H4 (cell line): ENCODE data around the gene POLR3F. TPM values are rescaled to one million over a fixed set of nuclear protein-coding genes. Genes with fewer than 3 reads are reported as not detected.
"Not testable (repeated sequence)": the region's sequence is repeated elsewhere in the genome, so short reads cannot be mapped to it uniquely, and the experiment has no call there.

Experiments used
- DNase-seq: peaks from one replicate; pipeline ENCODE4 v3.0.0-alpha.2; 2015; ENCODE audit warnings: low spot score
- total RNA-seq: library from RNA; depleted of rRNA; stranded (reverse); fragments of >200 nt; shearing (Covaris generic); gene quantifications from 2 replicates; pipeline ENCODE4 v1.2.3, GENCODE V29; 2014; rRNA removed

Gene POLR3F, protein sequence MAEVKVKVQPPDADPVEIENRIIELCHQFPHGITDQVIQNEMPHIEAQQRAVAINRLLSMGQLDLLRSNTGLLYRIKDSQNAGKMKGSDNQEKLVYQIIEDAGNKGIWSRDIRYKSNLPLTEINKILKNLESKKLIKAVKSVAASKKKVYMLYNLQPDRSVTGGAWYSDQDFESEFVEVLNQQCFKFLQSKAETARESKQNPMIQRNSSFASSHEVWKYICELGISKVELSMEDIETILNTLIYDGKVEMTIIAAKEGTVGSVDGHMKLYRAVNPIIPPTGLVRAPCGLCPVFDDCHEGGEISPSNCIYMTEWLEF
- 14.4 and 17.5 TPM in 2 replicates for total RNA-seq

GRCh38 chr20:18466894-18467730 is at the start of gene POLR3F, which contains the start of gene DZANK1:
Gene POLR3F, plus strand, starts transcription at chr20:18467390. Its CDS starts 117 bp downstream, at chr20:18467507.
Gene DZANK1, minus strand, starts transcription at chr20:18467030. Its CDS starts 1,672 bp downstream, at chr20:18465358.
- DNase-seq: peak; percentile 92

DNA sequence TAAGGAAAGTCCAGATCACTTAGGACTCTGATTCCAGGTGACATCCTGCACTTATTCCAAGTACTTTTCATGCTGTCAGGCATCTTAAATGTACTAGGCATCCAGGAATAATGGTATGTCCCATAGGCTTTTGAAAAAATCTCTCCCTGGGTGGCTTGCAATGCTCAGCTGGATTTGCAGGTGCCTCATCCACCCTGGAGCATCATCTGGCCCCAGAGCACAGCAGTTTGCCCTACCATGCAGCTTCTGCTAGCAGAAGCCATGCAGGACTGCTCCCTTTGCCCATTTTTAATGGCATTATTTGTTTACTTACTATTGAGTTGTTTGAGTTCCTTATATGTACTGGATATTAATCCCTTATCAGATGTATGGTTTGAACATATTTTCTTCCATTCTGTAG is 45.6 kb upstream of the POLR3F start:
- no peak for DNase-seq

DNA sequence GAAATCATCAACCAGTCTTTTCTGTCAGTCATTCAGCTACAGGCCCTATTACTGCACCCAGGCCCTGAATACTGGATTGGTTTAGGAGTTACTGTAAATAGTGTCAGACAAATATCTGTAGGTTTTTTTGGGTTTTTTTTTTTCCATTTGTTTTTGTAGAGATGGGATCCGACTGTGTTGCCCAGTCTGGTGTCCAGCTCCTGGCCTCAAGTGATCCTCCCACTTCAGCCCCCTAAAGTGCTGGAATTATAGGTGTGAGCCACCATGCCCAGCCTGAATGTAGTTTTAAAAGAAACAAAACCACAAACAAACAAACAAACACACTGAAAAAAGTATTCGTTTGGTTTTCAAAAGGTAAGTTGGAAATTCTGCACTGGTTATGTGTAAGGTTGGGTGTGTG is 40.0 kb upstream of the POLR3F start:
- no peak for DNase-seq

DNA sequence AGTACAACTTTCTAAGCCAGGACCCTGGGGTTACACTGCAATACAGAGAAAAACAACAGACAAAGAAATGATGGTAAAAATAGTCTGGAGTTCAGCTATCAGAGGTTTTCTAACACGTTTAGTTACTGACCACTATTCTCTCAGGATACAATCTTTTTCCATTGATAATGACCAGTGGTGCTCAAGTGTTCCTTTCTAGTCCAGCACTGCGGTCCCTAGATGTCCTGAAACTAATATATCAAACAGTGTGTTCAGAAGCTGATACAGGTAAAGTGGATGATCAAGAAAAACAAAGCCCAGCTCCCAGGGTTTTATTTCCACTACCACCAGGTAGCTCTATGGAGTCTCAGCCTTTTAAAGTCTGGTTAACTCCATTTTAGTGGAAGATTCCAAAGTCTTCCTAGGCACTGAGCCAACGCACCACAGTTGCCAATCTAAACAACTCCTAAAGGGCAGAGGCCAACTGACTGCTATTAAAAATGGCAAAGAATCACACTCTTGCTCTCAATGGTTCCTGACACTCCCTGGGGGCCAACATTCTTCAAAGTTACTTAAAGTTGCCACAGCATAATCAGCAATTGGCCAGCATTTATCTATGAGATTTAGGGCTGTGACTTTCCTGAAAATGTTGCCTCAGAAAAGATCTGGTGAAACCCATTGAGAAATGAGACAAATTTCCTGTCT is 38.6 kb upstream of the POLR3F start:
- DNase-seq: no peak

GRCh38 chr20:18430172-18430826 is 36.9 kb upstream of the POLR3F start:
- DNase-seq: no peak

- DNase-seq: no peak
Observed at GRCh38 chr20:18431206-18431605, 36.0 kb upstream of the POLR3F start.

DNA sequence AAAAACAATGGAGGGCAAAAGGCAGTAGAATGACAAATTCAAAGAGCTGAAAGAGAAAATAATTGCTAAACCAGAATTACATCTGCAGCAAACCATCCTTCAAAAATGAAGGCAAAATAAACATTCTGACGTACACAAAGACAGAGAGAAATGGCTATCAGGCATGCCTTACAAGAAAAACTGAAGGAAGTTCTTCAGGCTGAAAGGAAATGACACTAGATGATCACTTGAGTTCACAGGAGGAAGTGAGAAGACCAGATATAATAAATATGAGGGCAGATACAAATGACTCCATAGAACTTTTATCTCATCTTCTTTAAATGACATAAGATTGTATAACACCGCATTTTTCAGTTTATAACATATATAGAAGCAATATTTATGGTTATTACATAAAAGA is 30.3 kb upstream of the POLR3F start:
- DNase-seq: no peak

- DNase-seq: no peak
Observed at GRCh38 chr20:18440403-18440802, 26.8 kb upstream of the POLR3F start.

GRCh38 chr20:18443886-18444285 is 23.3 kb upstream of the POLR3F start:
- no peak for DNase-seq

DNA sequence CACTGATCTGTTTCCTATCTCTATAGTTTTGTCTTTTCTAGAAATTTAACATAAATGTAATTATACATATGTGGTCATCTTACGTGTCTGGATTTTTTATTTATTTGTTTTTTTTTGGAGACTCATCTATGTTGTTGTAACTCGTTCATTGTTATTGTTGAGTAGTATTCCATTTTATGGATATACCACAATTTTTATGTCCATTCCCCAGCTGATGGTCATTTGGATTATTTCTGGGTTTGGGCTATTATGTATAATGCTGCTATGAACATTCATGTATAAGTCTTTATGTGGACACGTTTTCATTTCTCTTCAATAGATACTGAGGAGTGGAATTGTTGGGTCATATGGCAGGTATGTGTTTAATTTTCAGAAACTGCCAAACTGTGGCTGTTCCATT is 10.6 kb upstream of the POLR3F start:
- no peak for DNase-seq

GRCh38 chr20:18465536-18466200 is 1.5 kb upstream of the POLR3F start:
- DNase-seq: no peak

- no peak for DNase-seq
Observed at GRCh38 chr20:18466574-18466893, 656 bp upstream of the POLR3F start.

DNA sequence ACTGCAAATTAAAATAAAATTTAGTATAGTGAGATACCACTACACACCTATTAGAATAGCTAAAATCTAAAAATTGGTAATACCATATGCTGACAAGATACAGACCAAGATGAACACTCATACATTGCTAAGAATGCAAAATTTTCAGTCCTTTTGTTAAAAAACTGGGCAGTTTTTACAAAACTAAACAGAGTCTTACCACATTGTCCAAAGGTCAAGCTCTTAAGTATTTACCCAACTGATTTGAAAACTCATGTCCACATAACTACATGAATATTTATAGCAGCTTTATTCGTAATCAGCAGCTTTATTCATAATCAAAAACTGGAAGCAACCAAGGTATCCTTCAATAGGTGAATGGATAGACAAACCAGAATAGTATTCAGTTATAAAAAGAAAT is 10.0 kb downstream of the POLR3F start:
- DNase-seq: no peak

GRCh38 chr20:18477821-18478220 is 10.6 kb downstream of the POLR3F start:
- DNase-seq: no peak

DNA sequence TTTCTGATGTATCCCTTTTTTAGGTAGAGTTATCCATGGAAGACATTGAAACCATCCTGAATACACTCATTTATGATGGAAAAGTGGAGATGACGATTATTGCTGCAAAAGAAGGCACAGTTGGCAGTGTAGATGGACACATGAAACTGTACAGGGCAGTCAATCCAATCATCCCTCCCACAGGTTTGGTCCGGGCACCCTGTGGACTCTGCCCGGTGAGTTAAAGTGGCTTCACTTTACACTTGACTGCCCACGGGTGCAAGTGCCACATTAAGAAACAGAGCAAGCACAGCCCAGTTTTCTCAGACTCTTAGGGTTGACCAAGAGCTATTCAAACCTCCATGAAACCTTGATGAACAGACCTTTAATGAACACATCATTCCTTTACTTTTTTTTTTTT is 14.4 kb downstream of the POLR3F start:
- no peak for DNase-seq

DNA sequence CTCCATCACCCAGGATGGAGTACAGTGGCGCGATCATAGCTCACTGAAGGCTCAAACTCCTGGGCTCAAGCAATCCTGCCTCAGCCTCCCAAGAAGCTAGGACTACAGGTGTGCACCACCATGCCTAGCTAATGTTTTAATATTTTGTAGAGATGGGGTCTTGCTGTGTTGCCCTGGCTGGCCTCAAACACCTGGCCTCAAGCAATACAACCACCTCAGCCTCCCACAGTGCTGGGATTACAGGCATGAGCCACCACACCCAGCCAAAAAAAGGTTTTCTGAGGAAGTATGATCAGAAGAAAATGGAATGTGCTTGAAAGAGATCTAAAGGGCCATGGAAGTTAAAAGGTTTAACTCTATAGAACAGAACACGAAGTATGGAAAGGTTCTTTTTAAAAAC is 21.1 kb downstream of the POLR3F start:
- DNase-seq: no peak

DNA sequence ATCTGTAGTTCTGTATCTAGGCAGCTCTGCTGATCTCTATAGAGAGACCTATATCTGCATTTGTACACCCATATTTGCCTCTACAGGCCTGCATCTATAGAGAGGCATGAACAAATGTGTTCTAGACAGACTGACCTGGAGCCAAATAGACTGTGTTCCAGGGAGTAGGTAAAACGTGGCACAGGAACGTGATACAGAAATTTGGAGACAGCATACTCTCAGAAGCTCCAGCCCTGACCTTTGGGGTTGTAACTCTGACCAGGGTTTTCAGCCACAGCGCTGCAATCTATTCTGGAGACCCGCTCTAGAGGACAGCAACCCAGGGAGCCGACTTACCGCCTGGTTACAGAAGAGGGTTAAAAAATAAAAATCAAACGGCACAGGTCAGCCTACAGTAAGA is 28.9 kb downstream of the POLR3F start:
- DNase-seq: no peak

DNA sequence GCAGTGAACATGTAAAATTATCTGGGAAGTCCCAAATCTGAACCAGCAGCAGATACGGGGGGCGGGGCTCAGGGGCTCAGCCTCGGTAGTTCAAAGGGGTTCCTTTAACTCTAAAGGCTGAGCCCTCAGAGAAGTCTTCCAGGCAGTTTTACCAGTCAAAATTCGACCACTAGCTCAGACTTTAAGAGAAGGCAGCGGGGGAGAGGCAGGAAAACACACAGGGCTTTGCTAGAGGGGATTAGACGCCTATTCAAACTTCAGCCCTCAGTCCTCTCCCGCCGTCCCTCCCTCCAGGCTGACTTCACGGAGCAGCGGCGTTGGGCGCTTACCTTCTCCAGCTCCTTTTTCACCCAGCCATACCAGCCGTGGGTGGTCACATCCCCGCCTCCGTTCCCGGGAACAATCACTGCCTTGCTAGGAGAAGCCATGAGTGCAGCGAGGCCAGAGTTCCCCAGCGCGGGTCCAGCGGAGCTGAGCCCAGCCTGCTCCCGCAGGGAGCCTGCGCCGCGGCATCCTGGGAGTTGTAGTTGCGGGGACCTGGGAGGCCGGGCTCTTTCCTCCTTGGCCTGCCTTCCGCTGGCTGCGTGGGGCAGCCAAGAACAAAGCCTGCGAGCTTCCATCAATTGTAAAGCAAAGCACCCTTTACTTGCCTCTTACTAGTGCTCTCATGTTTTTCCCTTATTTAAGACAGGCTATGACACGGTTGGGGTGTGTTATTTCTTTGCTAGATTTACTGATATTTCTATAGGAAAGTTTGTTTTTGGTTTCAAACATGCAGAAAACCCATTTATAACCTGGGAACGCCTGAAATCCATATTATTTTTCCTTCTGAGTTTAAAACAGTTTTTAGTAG is 29.8 kb downstream of the POLR3F start, which contains the start of gene RBBP9:
Gene RBBP9, minus strand, starts transcription at position 486 of the 853 bp plus-strand sequence. Its CDS starts 58 bp downstream, at position 428.
- DNase-seq: peak; percentile 70

DNA sequence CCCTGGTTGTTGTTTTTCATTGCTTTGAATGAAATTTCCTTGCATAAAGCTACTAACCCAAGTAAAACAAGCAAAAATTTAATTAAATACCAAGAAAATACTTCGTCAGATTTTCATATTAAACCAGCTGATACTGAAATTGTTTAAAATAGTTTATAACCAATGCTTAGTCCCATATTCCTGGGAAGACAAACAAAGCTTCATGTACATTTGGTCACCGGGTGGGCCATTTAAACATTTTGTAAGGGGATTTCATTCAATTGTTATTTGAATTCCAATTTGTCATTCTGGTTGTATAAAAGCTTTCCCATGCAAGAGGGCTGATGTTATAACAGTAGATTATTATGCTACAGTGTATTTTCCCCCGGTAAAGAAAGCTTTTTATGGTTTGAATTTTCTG is 30.4 kb downstream of the POLR3F start:
- no peak for DNase-seq

GRCh38 chr20:18501672-18502071 is 34.5 kb downstream of the POLR3F start:
- DNase-seq: not testable (repeated sequence)
